OCI-LY3 (cell line): ENCODE results near the gene TRIM34.

Experiments
- EZH2phosphoT487 ChIP-seq: fragments of 200-600 bp; shearing (Covaris generic); IDR thresholded peaks from 2 replicates; pipeline ENCODE4 v1.6.1; 2018; ENCODE audit warnings: antibody characterized with exemption, mixed run types, low read depth
- TF ChIP-seq, protein P1 (sequence below): fragments of 200-600, 300-600 bp; sonication (generic); IDR thresholded peaks from 2 replicates; pipeline ENCODE4 v1.5.1; 2014; ENCODE audit warnings: antibody characterized with exemption, low read length, low read depth

DNA sequence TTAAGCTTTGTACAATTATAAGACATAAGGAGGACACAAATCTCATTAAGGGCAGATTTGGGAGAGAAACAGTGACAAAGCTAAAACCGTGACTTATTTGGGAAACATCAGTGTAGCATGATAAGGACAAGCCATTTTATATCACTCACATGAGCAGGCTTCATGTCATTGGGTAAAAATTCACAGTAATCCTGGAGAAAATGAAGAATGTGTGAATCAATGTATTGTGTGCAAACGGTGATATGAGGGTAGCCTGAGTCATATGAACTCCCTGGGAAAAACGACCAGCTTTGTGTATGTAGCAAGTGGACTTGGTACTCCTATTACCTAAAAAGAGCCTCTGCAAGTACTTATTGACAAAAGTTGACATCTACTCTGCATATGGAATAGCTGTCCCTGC, 6.0 kb upstream of the TRIM34 start:
- TF ChIP-seq, protein P1, sequence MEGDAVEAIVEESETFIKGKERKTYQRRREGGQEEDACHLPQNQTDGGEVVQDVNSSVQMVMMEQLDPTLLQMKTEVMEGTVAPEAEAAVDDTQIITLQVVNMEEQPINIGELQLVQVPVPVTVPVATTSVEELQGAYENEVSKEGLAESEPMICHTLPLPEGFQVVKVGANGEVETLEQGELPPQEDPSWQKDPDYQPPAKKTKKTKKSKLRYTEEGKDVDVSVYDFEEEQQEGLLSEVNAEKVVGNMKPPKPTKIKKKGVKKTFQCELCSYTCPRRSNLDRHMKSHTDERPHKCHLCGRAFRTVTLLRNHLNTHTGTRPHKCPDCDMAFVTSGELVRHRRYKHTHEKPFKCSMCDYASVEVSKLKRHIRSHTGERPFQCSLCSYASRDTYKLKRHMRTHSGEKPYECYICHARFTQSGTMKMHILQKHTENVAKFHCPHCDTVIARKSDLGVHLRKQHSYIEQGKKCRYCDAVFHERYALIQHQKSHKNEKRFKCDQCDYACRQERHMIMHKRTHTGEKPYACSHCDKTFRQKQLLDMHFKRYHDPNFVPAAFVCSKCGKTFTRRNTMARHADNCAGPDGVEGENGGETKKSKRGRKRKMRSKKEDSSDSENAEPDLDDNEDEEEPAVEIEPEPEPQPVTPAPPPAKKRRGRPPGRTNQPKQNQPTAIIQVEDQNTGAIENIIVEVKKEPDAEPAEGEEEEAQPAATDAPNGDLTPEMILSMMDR = no peak
- no peak for TF ChIP-seq EZH2phosphoT487
